ENCODE measurements around the gene THSD7A.

Gene THSD7A

GRCh38 chr7:11489280-11489679 is 342.7 kb downstream of the THSD7A start:
- DNase-seq (ENCODE audit: low read depth, low spot score) = no peak
- POLR2A ChIA-PET = no interaction called here
- no peak overlapping the region for H3K4me3 ChIP-seq (ENCODE audit: low read depth, low read length)
- CTCF ChIA-PET = no interaction called here
- no peak for TF ChIP-seq CTCF (IDR thresholded peaks at IDR 0.05; ENCODE audit: insufficient read depth, low read length, missing control alignments)

- no peak for DNase-seq (ENCODE audit: low read depth, low spot score)
- POLR2A ChIA-PET = no interaction called here
- CTCF ChIA-PET = no interaction called here
- no peak for TF ChIP-seq CTCF (IDR thresholded peaks at IDR 0.05; ENCODE audit: insufficient read depth, low read length, missing control alignments)
- H3K4me3 ChIP-seq (ENCODE audit: low read depth, low read length) = no peak overlapping the region
Observed at GRCh38 chr7:11486271-11486670, 345.7 kb downstream of the THSD7A start.

- TF ChIP-seq CTCF (IDR thresholded peaks at IDR 0.05; ENCODE audit: insufficient read depth, low read length, missing control alignments) = no peak
- DNase-seq (ENCODE audit: low read depth, low spot score) = no peak
- ChIA-PET POLR2A (no interaction called here), CTCF (no interaction called here)
- H3K4me3 ChIP-seq (ENCODE audit: low read depth, low read length) = no peak overlapping the region
Observed at GRCh38 chr7:11485636-11486035, 346.4 kb downstream of the THSD7A start.

GRCh38 chr7:11480143-11480542 is 351.9 kb downstream of the THSD7A start:
- no peak overlapping the region for H3K4me3 ChIP-seq (ENCODE audit: low read depth, low read length)
- TF ChIP-seq CTCF (IDR thresholded peaks at IDR 0.05; ENCODE audit: insufficient read depth, low read length, missing control alignments) = no peak
- POLR2A ChIA-PET = no interaction called here
- CTCF ChIA-PET = no interaction called here
- DNase-seq (ENCODE audit: low read depth, low spot score) = no peak

- no peak for DNase-seq (ENCODE audit: low read depth, low spot score)
- CTCF ChIA-PET = no interaction called here
- H3K4me3 ChIP-seq (ENCODE audit: low read depth, low read length) = no peak overlapping the region
- no peak for TF ChIP-seq CTCF (IDR thresholded peaks at IDR 0.05; ENCODE audit: insufficient read depth, low read length, missing control alignments)
- POLR2A ChIA-PET = no interaction called here
Observed at GRCh38 chr7:11478882-11479281, 353.1 kb downstream of the THSD7A start.

GRCh38 chr7:11478426-11478825 is 353.6 kb downstream of the THSD7A start:
- ChIA-PET POLR2A (no interaction called here), CTCF (no interaction called here)
- DNase-seq (ENCODE audit: low read depth, low spot score) = no peak
- TF ChIP-seq CTCF (IDR thresholded peaks at IDR 0.05; ENCODE audit: insufficient read depth, low read length, missing control alignments) = no peak
- no peak overlapping the region for H3K4me3 ChIP-seq (ENCODE audit: low read depth, low read length)
